H1 (cell line): ENCODE measurements around the gene VEPH1. TPM values are rescaled to one million over a fixed set of nuclear protein-coding genes. Genes with fewer than 3 reads are reported as not detected.

ENCODE experiments used
- CHD2 ChIP-seq: IDR thresholded peaks from 2 replicates; pipeline ENCODE4 v1.6.1; 2012; ENCODE audit warnings: low read length, improper control_type of control experiment
- FOSL1 ChIP-seq: IDR thresholded peaks from 2 replicates; pipeline ENCODE4 v1.6.1; 2011; ENCODE audit warnings: mild to moderate bottlenecking, low read depth, low read length, moderate library complexity; ENCODE audit not compliant: insufficient read depth
- NRF1 ChIP-seq: IDR thresholded peaks from 2 replicates; pipeline ENCODE4 v1.6.1; 2011; ENCODE audit warnings: mild to moderate bottlenecking, low read depth, low read length, improper control_type of control experiment
- TEAD4 ChIP-seq: IDR thresholded peaks from 2 replicates; pipeline ENCODE4 v1.6.1; 2012; ENCODE audit warnings: low read depth, low read length, inconsistent platforms, mixed read lengths
- polyA plus RNA-seq, 7 experiments: library from polyadenylated mRNA; depleted of rRNA in 3 of 7; stranded (reverse) in 5 of 7; unstranded in 2 of 7; fragments of >200 nt in 5 of 7; fragments of 200-250 nt in 2 of 7; gene quantifications; 1 replicate in 5 of 7; 2 replicates in 1 of 7; 4 replicates in 1 of 7; pipeline versions ENCODE4 v1.2.1 to v1.2.3, GENCODE V29; 2011 to 2013; ENCODE audit warnings: missing spikeins in 2 of 7, mixed read lengths in 2 of 7
- total RNA-seq: library from RNA; stranded (reverse); fragmentation: NEBNext Ultra II Directional; extraction: Animal tissue kit (Norgen Biotek cat#: 25700); gene quantifications from 2 replicates; pipeline ENCODE4 v1.2.1, GENCODE V29; 2021
- TF ChIP-seq, protein P1 (sequence below): IDR thresholded peaks from 2 replicates; pipeline ENCODE4 v1.6.1; 2012; ENCODE audit warnings: inconsistent platforms

The VEPH1 gene
- total and polyA plus RNA-seq, 2 of the 8 experiments (the other 6 are each of a cell fraction or from before 2014, with no cell fraction given) = 12.0 to 18.3 TPM

DNA sequence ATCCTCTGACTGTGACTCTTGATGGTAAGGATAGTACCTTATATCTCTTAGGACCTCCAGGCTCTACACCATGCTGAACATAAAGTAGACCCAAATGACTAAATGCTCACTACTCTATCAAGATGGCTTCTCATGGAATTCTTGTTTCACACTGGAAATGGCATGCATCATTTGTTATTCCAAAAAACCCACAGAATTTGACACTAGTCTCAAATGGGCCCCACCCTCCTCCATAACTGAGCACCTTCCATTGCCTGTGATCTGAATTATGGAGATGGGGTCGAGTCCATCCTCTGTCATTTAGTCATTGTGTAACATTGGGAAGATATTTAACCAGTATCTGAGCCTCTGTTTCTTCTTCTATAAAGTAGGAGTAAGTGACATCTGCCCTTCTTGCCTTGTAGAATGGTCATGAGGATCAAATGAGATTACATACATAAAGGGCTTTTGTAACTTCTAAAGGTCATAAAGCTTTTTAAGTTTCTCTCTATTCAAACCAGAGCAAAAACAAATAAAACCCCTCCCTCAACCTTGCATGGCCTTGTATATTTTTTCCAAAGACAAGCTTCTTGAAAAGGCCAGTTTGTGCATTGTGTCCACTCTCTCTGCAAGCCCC lies 123.6 kb downstream of the VEPH1 start (continued):
- no peak for TF ChIP-seq NRF1
- TF ChIP-seq FOSL1 = no peak
- TF ChIP-seq TEAD4 = no peak
- TF ChIP-seq, protein P1, sequence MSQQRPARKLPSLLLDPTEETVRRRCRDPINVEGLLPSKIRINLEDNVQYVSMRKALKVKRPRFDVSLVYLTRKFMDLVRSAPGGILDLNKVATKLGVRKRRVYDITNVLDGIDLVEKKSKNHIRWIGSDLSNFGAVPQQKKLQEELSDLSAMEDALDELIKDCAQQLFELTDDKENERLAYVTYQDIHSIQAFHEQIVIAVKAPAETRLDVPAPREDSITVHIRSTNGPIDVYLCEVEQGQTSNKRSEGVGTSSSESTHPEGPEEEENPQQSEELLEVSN = no peak
- TF ChIP-seq CHD2 = no peak
